ENCODE results near the gene TSPYL1.

DNA sequence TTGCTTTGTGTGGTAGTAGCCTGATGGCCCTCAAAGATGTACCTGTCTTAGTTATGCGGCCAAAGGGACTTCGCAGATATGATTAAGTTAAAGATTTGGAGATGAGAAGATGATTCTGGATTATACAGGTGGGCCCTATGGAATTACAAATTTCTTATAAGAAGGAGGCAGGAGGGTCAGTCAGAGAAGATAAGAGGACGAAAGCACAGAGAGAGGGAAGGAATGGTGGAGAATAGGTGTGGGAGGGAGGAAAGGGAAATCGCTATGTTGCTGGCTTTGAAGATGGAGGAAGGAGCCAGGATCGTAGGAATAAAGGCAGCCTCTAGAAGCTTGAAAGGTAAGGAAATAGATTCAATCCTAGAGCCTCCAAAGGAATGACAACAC is 1.2 kb upstream of the TSPYL1 start:
- TF ChIP-seq, protein P1, sequence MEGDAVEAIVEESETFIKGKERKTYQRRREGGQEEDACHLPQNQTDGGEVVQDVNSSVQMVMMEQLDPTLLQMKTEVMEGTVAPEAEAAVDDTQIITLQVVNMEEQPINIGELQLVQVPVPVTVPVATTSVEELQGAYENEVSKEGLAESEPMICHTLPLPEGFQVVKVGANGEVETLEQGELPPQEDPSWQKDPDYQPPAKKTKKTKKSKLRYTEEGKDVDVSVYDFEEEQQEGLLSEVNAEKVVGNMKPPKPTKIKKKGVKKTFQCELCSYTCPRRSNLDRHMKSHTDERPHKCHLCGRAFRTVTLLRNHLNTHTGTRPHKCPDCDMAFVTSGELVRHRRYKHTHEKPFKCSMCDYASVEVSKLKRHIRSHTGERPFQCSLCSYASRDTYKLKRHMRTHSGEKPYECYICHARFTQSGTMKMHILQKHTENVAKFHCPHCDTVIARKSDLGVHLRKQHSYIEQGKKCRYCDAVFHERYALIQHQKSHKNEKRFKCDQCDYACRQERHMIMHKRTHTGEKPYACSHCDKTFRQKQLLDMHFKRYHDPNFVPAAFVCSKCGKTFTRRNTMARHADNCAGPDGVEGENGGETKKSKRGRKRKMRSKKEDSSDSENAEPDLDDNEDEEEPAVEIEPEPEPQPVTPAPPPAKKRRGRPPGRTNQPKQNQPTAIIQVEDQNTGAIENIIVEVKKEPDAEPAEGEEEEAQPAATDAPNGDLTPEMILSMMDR (IDR thresholded peaks at IDR 0.05; ENCODE audit: poor library complexity, severe bottlenecking): no peak
- TF ChIP-seq EZH2 (IDR thresholded peaks at IDR 0.05; ENCODE audit: borderline replicate concordance, insufficient read depth, low read length, poor library complexity, severe bottlenecking): no peak
- no peak for TF ChIP-seq SMC3 (conservative IDR thresholded peaks at IDR 0.05; ENCODE audit: poor library complexity)
- TF ChIP-seq, protein P2, sequence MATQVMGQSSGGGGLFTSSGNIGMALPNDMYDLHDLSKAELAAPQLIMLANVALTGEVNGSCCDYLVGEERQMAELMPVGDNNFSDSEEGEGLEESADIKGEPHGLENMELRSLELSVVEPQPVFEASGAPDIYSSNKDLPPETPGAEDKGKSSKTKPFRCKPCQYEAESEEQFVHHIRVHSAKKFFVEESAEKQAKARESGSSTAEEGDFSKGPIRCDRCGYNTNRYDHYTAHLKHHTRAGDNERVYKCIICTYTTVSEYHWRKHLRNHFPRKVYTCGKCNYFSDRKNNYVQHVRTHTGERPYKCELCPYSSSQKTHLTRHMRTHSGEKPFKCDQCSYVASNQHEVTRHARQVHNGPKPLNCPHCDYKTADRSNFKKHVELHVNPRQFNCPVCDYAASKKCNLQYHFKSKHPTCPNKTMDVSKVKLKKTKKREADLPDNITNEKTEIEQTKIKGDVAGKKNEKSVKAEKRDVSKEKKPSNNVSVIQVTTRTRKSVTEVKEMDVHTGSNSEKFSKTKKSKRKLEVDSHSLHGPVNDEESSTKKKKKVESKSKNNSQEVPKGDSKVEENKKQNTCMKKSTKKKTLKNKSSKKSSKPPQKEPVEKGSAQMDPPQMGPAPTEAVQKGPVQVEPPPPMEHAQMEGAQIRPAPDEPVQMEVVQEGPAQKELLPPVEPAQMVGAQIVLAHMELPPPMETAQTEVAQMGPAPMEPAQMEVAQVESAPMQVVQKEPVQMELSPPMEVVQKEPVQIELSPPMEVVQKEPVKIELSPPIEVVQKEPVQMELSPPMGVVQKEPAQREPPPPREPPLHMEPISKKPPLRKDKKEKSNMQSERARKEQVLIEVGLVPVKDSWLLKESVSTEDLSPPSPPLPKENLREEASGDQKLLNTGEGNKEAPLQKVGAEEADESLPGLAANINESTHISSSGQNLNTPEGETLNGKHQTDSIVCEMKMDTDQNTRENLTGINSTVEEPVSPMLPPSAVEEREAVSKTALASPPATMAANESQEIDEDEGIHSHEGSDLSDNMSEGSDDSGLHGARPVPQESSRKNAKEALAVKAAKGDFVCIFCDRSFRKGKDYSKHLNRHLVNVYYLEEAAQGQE (IDR thresholded peaks at IDR 0.05; ENCODE audit: borderline replicate concordance): no peak
- TF ChIP-seq POLR2AphosphoS5 (IDR thresholded peaks at IDR 0.05): no peak
- no peak for TF ChIP-seq RAD21 (conservative IDR thresholded peaks at IDR 0.05)
- TF ChIP-seq TAF1 (IDR thresholded peaks at IDR 0.05; ENCODE audit: low read depth): no peak
